H1 (cell line): ENCODE results near the gene NPR2. TPM values are rescaled to one million over a fixed set of nuclear protein-coding genes. Genes with fewer than 3 reads are reported as not detected.

Experiments used
- USF2 ChIP-seq: IDR thresholded peaks from 2 replicates; pipeline ENCODE4 v1.6.1; 2011; ENCODE audit warnings: low read length, improper control_type of control experiment
- polyA plus RNA-seq, 7 experiments: library from polyadenylated mRNA; depleted of rRNA in 3 of 7; stranded (reverse) in 5 of 7; unstranded in 2 of 7; fragments of >200 nt in 5 of 7; fragments of 200-250 nt in 2 of 7; gene quantifications; 1 replicate in 5 of 7; 2 replicates in 1 of 7; 4 replicates in 1 of 7; pipeline versions ENCODE4 v1.2.1 to v1.2.3, GENCODE V29; 2011 to 2013; ENCODE audit warnings: missing spikeins in 2 of 7, mixed read lengths in 2 of 7
- total RNA-seq: library from RNA; stranded (reverse); fragmentation: NEBNext Ultra II Directional; extraction: Animal tissue kit (Norgen Biotek cat#: 25700); gene quantifications from 2 replicates; pipeline ENCODE4 v1.2.1, GENCODE V29; 2021

NPR2 gene
- total and polyA plus RNA-seq, 2 of the 8 experiments (the other 6 are each of a cell fraction or from before 2014, with no cell fraction given): 11.0 to 17.0 TPM

DNA sequence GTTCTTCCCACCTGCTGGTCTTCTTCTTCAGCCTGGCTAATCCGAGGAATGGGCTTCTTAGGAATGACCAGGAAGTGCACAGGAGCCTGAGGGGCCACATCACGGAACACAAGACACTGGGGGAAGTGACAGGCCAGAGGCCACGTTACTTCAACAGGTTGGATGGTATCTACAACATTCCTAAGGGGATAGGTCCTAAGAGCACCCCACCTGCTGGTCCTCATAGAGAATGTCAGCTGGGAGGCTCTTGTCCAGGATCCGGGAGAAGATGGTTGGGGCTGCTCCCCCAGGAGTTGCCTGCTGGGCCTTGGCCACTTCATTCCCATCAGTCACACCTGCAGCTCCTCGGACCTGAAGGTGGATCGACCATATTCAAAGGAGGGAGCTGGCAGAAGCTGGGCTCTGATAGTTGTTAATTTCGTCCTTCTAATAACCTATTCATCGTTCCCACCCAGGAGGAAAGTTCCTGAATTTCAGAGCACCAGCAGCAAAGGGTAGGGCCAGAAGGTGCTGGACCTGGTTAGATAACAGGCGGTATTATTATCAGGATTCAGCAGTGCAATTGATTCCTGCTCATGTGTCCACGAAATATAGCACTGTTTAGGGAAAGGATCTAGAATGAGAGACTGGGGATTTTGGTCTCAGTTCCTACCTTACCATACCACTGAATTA is 22.2 kb downstream of the NPR2 start (continued):
- TF ChIP-seq USF2: no peak
